ENCODE results near the gene ADAT1. TPM values are rescaled to one million over a fixed set of nuclear protein-coding genes. Genes with fewer than 3 reads are reported as not detected.
A peak's percentile ranks its signal among the peaks of the same experiment; 100 is the strongest.

Gene ADAT1
- total and polyA plus RNA-seq, 2 of the 13 experiments (the other 11 are each of a cell fraction or from before 2014, with no cell fraction given): 18.4 to 40.8 TPM

DNA sequence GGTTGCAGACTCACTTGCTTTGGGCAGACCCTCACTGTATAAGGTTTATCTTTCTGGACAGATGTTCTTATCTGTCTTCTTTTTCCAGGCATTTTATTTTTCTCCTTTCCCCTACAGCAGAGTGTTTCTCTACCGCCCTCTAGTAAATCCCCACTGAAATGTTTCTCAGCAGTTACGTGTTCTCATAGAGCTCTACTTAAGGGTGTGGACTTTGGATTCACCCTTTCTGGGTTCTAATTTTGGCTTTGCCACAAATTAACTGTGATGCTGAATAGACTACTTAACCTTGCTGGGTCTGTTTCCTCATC is 2.0 kb downstream of the ADAT1 start:
- H3K27me3 ChIP-seq (ENCODE audit: control insufficient read depth in 1 of 2, insufficient read depth in 2 of 2, low read length in 2 of 2): no peaks in the 10 kb centered on the region; a peak in 1 of 5 replicates
- H3K9me3 ChIP-seq (ENCODE audit: low read length): no peaks in the 10 kb centered on the region
- no peak overlapping the region for H3K27ac ChIP-seq (ENCODE audit: extremely low read length, insufficient read depth, low read length)
- in situ Hi-C loops (cut with HindIII; ENCODE audit: extremely low pct_ligation_motif_present, low pct_unique_long_range_greater_than_20kb) (no loop called here), intact Hi-C loops (cut with micrococcal nuclease; ENCODE audit: unreplicated experiment) (loop anchor here (1.0 to 5.0 kb wide), 3 partner anchors 27 to 150 kb away; partner anchors contain the start of gene TMEM231)
- no peak overlapping the region for H2AFZ ChIP-seq (ENCODE audit: low read length)
- WGBS (ENCODE audit: low lambda C conversion rate): 51% methylated on average over 2 of the region's 2 CpGs
- H3K79me2 ChIP-seq (ENCODE audit: insufficient read depth, low read length): peaks cover 7% of the 10 kb centered on the region
- ChIA-PET CTCF (ENCODE audit: low intra/inter-chr PET ratio, low total read pairs) (interaction anchor here (1.2 kb wide), 1 partner anchor 149 kb away, joined by 5 read pairs; no protein-coding TSS in a partner anchor), POLR2A (interaction anchor here (2.9 kb wide), 1 partner anchor 104 kb away, joined by 16 read pairs; no protein-coding TSS in a partner anchor)
- BruUV-seq (replicated peaks): no TSS peak
- no peak overlapping the region for H3K4me3 ChIP-seq (replicated peaks in 1 of 3; ENCODE audit: insufficient read depth in 1 of 3, low read depth in 2 of 3, low read length in 3 of 3)
- no peaks in the 10 kb centered on the region for H4K20me1 ChIP-seq (ENCODE audit: insufficient read depth, low read length)
- H3K4me2 ChIP-seq (ENCODE audit: low read depth, low read length): no peak overlapping the region
- TF ChIP-seq ZFP1 (CRISPR knock-in tag; IDR thresholded peaks at IDR 0.05) (no peak), HNF4A (CRISPR knock-in tag; IDR thresholded peaks at IDR 0.05) (peak; percentile 44; the same call in 1 of the 2 replicates), ZNF614 (CRISPR knock-in tag; IDR thresholded peaks at IDR 0.05; ENCODE audit: borderline replicate concordance) (peak; percentile 91; the same call in 1 of the 2 replicates), GABPA (IDR thresholded peaks at IDR 0.05; ENCODE audit: low read depth, low read length) (no peak), GABPA (CRISPR knock-in tag; IDR thresholded peaks at IDR 0.05; ENCODE audit: low read depth) (0 out of 2 replicates have a peak, but pooled peaks have one; percentile 27), CREM (IDR thresholded peaks at IDR 0.05) (0 out of 2 replicates have a peak, but pooled peaks have one; percentile 18), CREM (CRISPR knock-in tag; IDR thresholded peaks at IDR 0.05) (no peak), POGZ (CRISPR knock-in tag; IDR thresholded peaks at IDR 0.05) (no peak), SSRP1 (CRISPR knock-in tag; IDR thresholded peaks at IDR 0.05) (peak; percentile 55; the same call in 1 of the 2 replicates), STAG1 (CRISPR knock-in tag; IDR thresholded peaks at IDR 0.05) (peak; percentile 72), ZC3H13 (CRISPR knock-in tag; IDR thresholded peaks at IDR 0.05) (no peak), ZNF33A (CRISPR knock-in tag; IDR thresholded peaks at IDR 0.05; ENCODE audit: borderline replicate concordance) (no peak), ZNF776 (CRISPR knock-in tag; IDR thresholded peaks at IDR 0.05) (no peak), ZNF556 (CRISPR knock-in tag; IDR thresholded peaks at IDR 0.05; ENCODE audit: borderline replicate concordance) (no peak), CHCHD3 (CRISPR knock-in tag; IDR thresholded peaks at IDR 0.05) (no peak), SMC3 (IDR thresholded peaks at IDR 0.05; ENCODE audit: low read length) (peak; percentile 44; the same call in 1 of the 2 replicates), HNF4G (IDR thresholded peaks at IDR 0.05; ENCODE audit: borderline replicate concordance, low read depth, low read length) (peak; percentile 53; the same call in 1 of the 2 replicates), HNF4G (CRISPR knock-in tag; IDR thresholded peaks at IDR 0.05; ENCODE audit: borderline replicate concordance, low read depth) (no peak), SAP130 (CRISPR knock-in tag; IDR thresholded peaks at IDR 0.05; ENCODE audit: low read depth) (peak; percentile 51), HOXA7 (CRISPR knock-in tag; IDR thresholded peaks at IDR 0.05) (no peak), THAP11 (CRISPR knock-in tag; IDR thresholded peaks at IDR 0.05) (peak; percentile 51), RAD21 (CRISPR knock-in tag; IDR thresholded peaks at IDR 0.05) (peak; percentile 51), NCOR1 (IDR thresholded peaks at IDR 0.05; ENCODE audit: borderline replicate concordance, low read length) (0 out of 2 replicates have a peak, but pooled peaks have one; percentile 21), ZNF737 (CRISPR knock-in tag; IDR thresholded peaks at IDR 0.05; ENCODE audit: borderline replicate concordance) (no peak)
- TF ChIP-seq, protein P1, sequence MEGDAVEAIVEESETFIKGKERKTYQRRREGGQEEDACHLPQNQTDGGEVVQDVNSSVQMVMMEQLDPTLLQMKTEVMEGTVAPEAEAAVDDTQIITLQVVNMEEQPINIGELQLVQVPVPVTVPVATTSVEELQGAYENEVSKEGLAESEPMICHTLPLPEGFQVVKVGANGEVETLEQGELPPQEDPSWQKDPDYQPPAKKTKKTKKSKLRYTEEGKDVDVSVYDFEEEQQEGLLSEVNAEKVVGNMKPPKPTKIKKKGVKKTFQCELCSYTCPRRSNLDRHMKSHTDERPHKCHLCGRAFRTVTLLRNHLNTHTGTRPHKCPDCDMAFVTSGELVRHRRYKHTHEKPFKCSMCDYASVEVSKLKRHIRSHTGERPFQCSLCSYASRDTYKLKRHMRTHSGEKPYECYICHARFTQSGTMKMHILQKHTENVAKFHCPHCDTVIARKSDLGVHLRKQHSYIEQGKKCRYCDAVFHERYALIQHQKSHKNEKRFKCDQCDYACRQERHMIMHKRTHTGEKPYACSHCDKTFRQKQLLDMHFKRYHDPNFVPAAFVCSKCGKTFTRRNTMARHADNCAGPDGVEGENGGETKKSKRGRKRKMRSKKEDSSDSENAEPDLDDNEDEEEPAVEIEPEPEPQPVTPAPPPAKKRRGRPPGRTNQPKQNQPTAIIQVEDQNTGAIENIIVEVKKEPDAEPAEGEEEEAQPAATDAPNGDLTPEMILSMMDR (CRISPR knock-in tag; IDR thresholded peaks at IDR 0.05): peak; percentile 61
- FAIRE-seq (peak; percentile 60), DNase-seq (ENCODE audit: low spot score) (peak; percentile 53), ATAC-seq (no peak; the same call in 2 of the 3 replicates)
- peaks cover 34% of the 10 kb centered on the region for H3K4me1 ChIP-seq (ENCODE audit: insufficient read depth, low read length)
- H3K9ac ChIP-seq (ENCODE audit: insufficient read depth, low read depth, low read length): no peak overlapping the region
- peaks cover 3 to 26% of the 10 kb centered on the region in 2 experiments for H3K36me3 ChIP-seq (replicated peaks in 1 of 2; ENCODE audit: control insufficient read depth in 1 of 2, insufficient read depth in 2 of 2, low read length in 2 of 2)
